HepG2 (cell line): ENCODE measurements around the gene CERS1. TPM values are rescaled to one million over a fixed set of nuclear protein-coding genes. Genes with fewer than 3 reads are reported as not detected.

Experiments used
- CCAR2 ChIP-seq: fragments of 200-400 bp; formaldehyde crosslinking; optimal IDR thresholded peaks from 2 replicates; pipeline ENCODE3; 2018; ENCODE audit warnings: low read depth, mild to moderate bottlenecking, low read length, moderate library complexity
- CHD2 ChIP-seq: IDR thresholded peaks from 2 replicates; pipeline ENCODE4 v1.6.1; 2011; ENCODE audit warnings: low read depth, low read length, improper control_type of control experiment
- ELF1 ChIP-seq: sonication (generic); formaldehyde crosslinking; IDR thresholded peaks from 2 replicates; pipeline ENCODE4 v1.4.0; 2020; ENCODE audit warnings: missing genetic modification reagents
- FOXA1 ChIP-seq, 2 experiments: fragments of 450-650 bp in 1 of 2; sonication (generic) in 1 of 2; formaldehyde crosslinking in 1 of 2; IDR thresholded peaks; 2 replicates each; pipeline versions ENCODE4 v1.4.0 to v1.6.1; 2016 to 2020; ENCODE audit warnings: missing genetic modification reagents in 1 of 2
- HNF1A ChIP-seq, 2 experiments: sonication (generic) in 1 of 2; formaldehyde crosslinking in 1 of 2; IDR thresholded peaks; 2 replicates each; pipeline versions ENCODE4 v1.4.0 to v1.6.1; 2016 to 2020; ENCODE audit warnings: borderline replicate concordance in 1 of 2, low read depth in 1 of 2, mild to moderate bottlenecking in 1 of 2, missing genetic modification reagents in 1 of 2
- KDM5B ChIP-seq: sonication (generic); formaldehyde crosslinking; IDR thresholded peaks from 2 replicates; pipeline ENCODE4 v1.4.0; 2020; ENCODE audit warnings: missing genetic modification reagents, mild to moderate bottlenecking, borderline replicate concordance
- KDM6A ChIP-seq: IDR thresholded peaks from 2 replicates; pipeline ENCODE4 v1.6.1; 2016; ENCODE audit warnings: low read depth
- KMT2B ChIP-seq: IDR thresholded peaks from 2 replicates; pipeline ENCODE4 v1.6.1; 2016; ENCODE audit warnings: missing genetic modification reagents, missing compliant biosample characterization
- MEIS1 ChIP-seq: sonication (generic); formaldehyde crosslinking; IDR thresholded peaks from 2 replicates; pipeline ENCODE4 v1.9.0; 2021; ENCODE audit warnings: mild to moderate bottlenecking, missing genetic modification reagents, moderate library complexity, borderline replicate concordance
- MTA1 ChIP-seq: sonication (generic); formaldehyde crosslinking; IDR thresholded peaks from 2 replicates; pipeline ENCODE4 v1.4.0; 2020; ENCODE audit warnings: missing genetic modification reagents, mild to moderate bottlenecking, borderline replicate concordance
- NFKB2 ChIP-seq: sonication (generic); formaldehyde crosslinking; IDR thresholded peaks from 2 replicates; pipeline ENCODE4 v1.4.0; 2020; ENCODE audit warnings: missing genetic modification reagents, borderline replicate concordance
- POLR2G ChIP-seq: fragments of 200-400 bp; formaldehyde crosslinking; IDR thresholded peaks from 2 replicates; pipeline ENCODE4 v1.6.1; 2018; ENCODE audit warnings: mild to moderate bottlenecking, low read depth, low read length, moderate library complexity
- SP4 ChIP-seq: sonication (generic); formaldehyde crosslinking; IDR thresholded peaks from 2 replicates; pipeline ENCODE4 v1.8.1; 2023; ENCODE audit warnings: mild to moderate bottlenecking, missing genetic modification reagents
- YY1 ChIP-seq: IDR thresholded peaks from 2 replicates; pipeline ENCODE4 v1.6.1; 2011; ENCODE audit warnings: low read length, low read depth, moderate library complexity, mild to moderate bottlenecking; ENCODE audit not compliant: insufficient read depth, insufficient replicate concordance
- ZGPAT ChIP-seq: IDR thresholded peaks from 2 replicates; pipeline ENCODE4 v1.6.1; 2016; ENCODE audit warnings: mild to moderate bottlenecking
- ZKSCAN1 ChIP-seq: fragments of 150-350 bp; IDR thresholded peaks from 2 replicates; pipeline ENCODE4 v1.6.1; 2014; ENCODE audit warnings: low read length
- ZKSCAN8 ChIP-seq: IDR thresholded peaks from 2 replicates; pipeline ENCODE4 v1.6.1; 2016; ENCODE audit warnings: borderline replicate concordance, missing genetic modification reagents, missing compliant biosample characterization
- ZNF17 ChIP-seq: sonication (generic); formaldehyde crosslinking; IDR thresholded peaks from 2 replicates; pipeline ENCODE4 v1.5.0; 2020; ENCODE audit warnings: mild to moderate bottlenecking, missing genetic modification reagents
- ZNF432 ChIP-seq: sonication (generic); formaldehyde crosslinking; IDR thresholded peaks from 2 replicates; pipeline ENCODE4 v1.5.0; 2020; ENCODE audit warnings: missing genetic modification reagents, mild to moderate bottlenecking, borderline replicate concordance
- ZNF644 ChIP-seq: IDR thresholded peaks from 2 replicates; pipeline ENCODE4 v1.6.1; 2016; ENCODE audit warnings: low read depth
- polyA plus RNA-seq, 8 experiments: library from polyadenylated mRNA; depleted of rRNA in 3 of 8; stranded (reverse) in 7 of 8; unstranded in 1 of 8; fragments of >200 nt; fragmentation: Illumina TruSeq in 4 of 8; extraction: Trizol in 4 of 8; gene quantifications; 2 replicates each; pipeline versions ENCODE4 v1.2.1 to v1.2.3, GENCODE V29; 2011 to 2016; ENCODE audit warnings: low read depth in 4 of 8, missing spikeins in 1 of 8, mixed read lengths in 1 of 8; ENCODE audit not compliant: insufficient read depth in 1 of 8
- total RNA-seq, 5 experiments: library from RNA; depleted of rRNA; stranded (reverse); fragments of >200 nt; fragmentation: Illumina TruSeq; extraction: Trizol; gene quantifications; 2 replicates each; pipeline ENCODE4 v1.2.3, GENCODE V29; 2016; ENCODE audit warnings: low read depth in 1 of 5

Gene CERS1
- total and polyA plus RNA-seq, 2 of the 13 experiments (the other 11 are each of a cell fraction or from before 2014, with no cell fraction given): 4.6 to 9.8 TPM

- TF ChIP-seq SP4: no peak
- TF ChIP-seq CCAR2: peak; percentile 44
- TF ChIP-seq FOXA1 (IDR thresholded peaks at IDR 0.05): no peak
- TF ChIP-seq FOXA1 (CRISPR knock-in tag; IDR thresholded peaks at IDR 0.05): no peak
- TF ChIP-seq MTA1 (CRISPR knock-in tag): no peak
- no peak for TF ChIP-seq KMT2B (CRISPR knock-in tag)
- TF ChIP-seq ZKSCAN1: peak; percentile 91
- TF ChIP-seq ZNF432 (CRISPR knock-in tag): no peak
- TF ChIP-seq MEIS1: no peak
- TF ChIP-seq POLR2G: peak; percentile 36; the same call in 1 of the 2 replicates
- no peak for TF ChIP-seq NFKB2 (CRISPR knock-in tag)
- TF ChIP-seq KDM5B (CRISPR knock-in tag): no peak
- TF ChIP-seq HNF1A (IDR thresholded peaks at IDR 0.05; ENCODE audit: low read depth): no peak
- no peak for TF ChIP-seq HNF1A (CRISPR knock-in tag; IDR thresholded peaks at IDR 0.05; ENCODE audit: borderline replicate concordance)
- TF ChIP-seq ELF1 (CRISPR knock-in tag): no peak
- TF ChIP-seq ZGPAT (CRISPR knock-in tag): peak; percentile 38; the same call in 1 of the 2 replicates
- TF ChIP-seq ZNF17: no peak
- TF ChIP-seq CHD2: peak; percentile 51; the same call in 1 of the 2 replicates
- no peak for TF ChIP-seq KDM6A (CRISPR knock-in tag)
- TF ChIP-seq ZKSCAN8: 0 out of 2 replicates have a peak, but pooled peaks have one; percentile 34
- no peak for TF ChIP-seq ZNF644 (CRISPR knock-in tag)
- peak; percentile 62 for TF ChIP-seq YY1
These were observed 29.8 kb downstream of the CERS1 start (continued) for GRCh38 chr19:18865973-18866799.
